Activated T-helper 9 cell treated with anti-CD3 and anti-CD28 coated beads, Interleukin-2, amount 50 U/mL, for 16 hours (primary cell): Measurements from ENCODE around the gene SERINC4.
"Not testable (repeated sequence)": the region's sequence is repeated elsewhere in the genome, so short reads cannot be mapped to it uniquely, and the experiment has no call there.

Experiments used
- DNase-seq: peaks from one replicate; pipeline ENCODE4 v3.0.0-alpha.2; 2020; ENCODE audit warnings: low read depth

The SERINC4 gene

GRCh38 chr15:43799945-43800285 is at the start of gene SERINC4:
SERINC4 (minus strand) TSS chr15:43800220; CDS start chr15:43799986, 234 bp downstream.
- no peak for DNase-seq

GRCh38 chr15:43845421-43845820 is 45.4 kb upstream of the SERINC4 start:
- no peak for DNase-seq

GRCh38 chr15:43832485-43832884 is 32.5 kb upstream of the SERINC4 start:
- not testable (repeated sequence) for DNase-seq

GRCh38 chr15:43831519-43832052 is 31.6 kb upstream of the SERINC4 start:
- DNase-seq = not testable (repeated sequence)

GRCh38 chr15:43830691-43831275 is 30.8 kb upstream of the SERINC4 start:
- not testable (repeated sequence) for DNase-seq

GRCh38 chr15:43829951-43830540 is 30.0 kb upstream of the SERINC4 start:
- not testable (repeated sequence) for DNase-seq

GRCh38 chr15:43828061-43828657 is 28.1 kb upstream of the SERINC4 start:
- DNase-seq = no peak

- peak; percentile 56 for DNase-seq
Observed at GRCh38 chr15:43826508-43827341, 26.7 kb upstream of the SERINC4 start, which contains the start of gene WDR76. WDR76 (plus strand) TSS chr15:43827002; CDS start chr15:43827033, 31 bp downstream.

GRCh38 chr15:43826029-43826507 is 26.0 kb upstream of the SERINC4 start:
- no peak for DNase-seq

GRCh38 chr15:43825305-43825704 is 25.3 kb upstream of the SERINC4 start:
- DNase-seq = not testable (repeated sequence)

- peak; percentile 84 for DNase-seq
Observed at GRCh38 chr15:43824302-43825246, 24.6 kb upstream of the SERINC4 start, which contains the start of gene MFAP1. MFAP1 (minus strand) TSS chr15:43824690; CDS start chr15:43824569, 121 bp downstream.

- DNase-seq = no peak
Observed at GRCh38 chr15:43821505-43821904, 21.5 kb upstream of the SERINC4 start.

GRCh38 chr15:43815064-43815463 is 15.0 kb upstream of the SERINC4 start:
- not testable (repeated sequence) for DNase-seq

- no peak for DNase-seq
Observed at GRCh38 chr15:43808960-43809678, 9.1 kb upstream of the SERINC4 start.

- no peak for DNase-seq
Observed at GRCh38 chr15:43808435-43808950, 8.5 kb upstream of the SERINC4 start.

- not testable (repeated sequence) for DNase-seq
Observed at GRCh38 chr15:43802676-43803075, 2.7 kb upstream of the SERINC4 start.

GRCh38 chr15:43800286-43801141 is 494 bp upstream of the SERINC4 start, which contains the start of gene HYPK:
HYPK (plus strand) TSS chr15:43800599; CDS start chr15:43800623, 24 bp downstream.
- peak; percentile 88 for DNase-seq

GRCh38 chr15:43799209-43799944 is 643 bp downstream of the SERINC4 start:
- no peak for DNase-seq
